Measurements from ENCODE around the gene LRFN5.

The LRFN5 gene

DNA sequence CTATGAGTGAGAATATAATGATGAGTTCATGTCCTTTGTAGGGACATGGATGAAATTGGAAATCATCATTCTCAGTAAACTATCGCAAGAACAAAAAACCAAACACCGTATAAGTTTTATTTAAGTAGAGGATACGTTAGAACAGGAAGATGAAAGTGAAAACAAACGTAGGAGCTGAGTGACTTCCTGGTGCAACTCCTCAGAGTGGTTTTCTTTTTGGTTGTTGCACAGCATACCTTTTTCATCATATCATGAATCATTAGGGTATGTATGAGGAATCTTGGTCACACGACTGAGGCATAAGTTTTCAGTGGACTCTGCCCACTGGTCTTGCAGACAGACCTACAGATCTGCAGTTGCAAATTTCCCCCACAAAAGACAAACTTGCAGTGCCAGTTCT lies 199.0 kb downstream of the LRFN5 start:
- Histone ChIP-seq H3K9me3 (ENCODE audit: low read length) (no peaks in the 10 kb centered on the region), H3K36me3 (ENCODE audit: insufficient read depth, low read length) (no peaks in the 10 kb centered on the region), H3K27ac (ENCODE audit: low read depth, low read length) (no peak overlapping the region)

GRCh38 chr14:41806366-41806975 lies 199.8 kb downstream of the LRFN5 start:
- no peak overlapping the region for H3K9ac ChIP-seq (ENCODE audit: low read length)
- H3K4me1 ChIP-seq (ENCODE audit: insufficient read depth, low read length), result no peaks in the 10 kb centered on the region
- no peak overlapping the region for H3K4me3 ChIP-seq (ENCODE audit: low read depth in 1 of 2, low read length in 2 of 2)
- no peak overlapping the region for H3K27ac ChIP-seq (ENCODE audit: low read depth, low read length)
- H3K27me3 ChIP-seq (ENCODE audit: control insufficient read depth in 1 of 2, insufficient read depth in 2 of 2, low read length in 2 of 2), result no peaks in the 10 kb centered on the region
- no peaks in the 10 kb centered on the region for H3K9me3 ChIP-seq (ENCODE audit: low read length)
- no peaks in the 10 kb centered on the region for H3K36me3 ChIP-seq (ENCODE audit: insufficient read depth, low read length)

More for the DNA sequence above, 199.0 kb downstream of the LRFN5 start:
- Histone ChIP-seq H3K27me3 (ENCODE audit: control insufficient read depth in 1 of 2, insufficient read depth in 2 of 2, low read length in 2 of 2) (no peaks in the 10 kb centered on the region), H3K4me1 (ENCODE audit: insufficient read depth, low read length) (no peaks in the 10 kb centered on the region), H3K4me3 (ENCODE audit: low read depth in 1 of 2, low read length in 2 of 2) (no peak overlapping the region), H3K9ac (ENCODE audit: low read length) (no peak overlapping the region)

DNA sequence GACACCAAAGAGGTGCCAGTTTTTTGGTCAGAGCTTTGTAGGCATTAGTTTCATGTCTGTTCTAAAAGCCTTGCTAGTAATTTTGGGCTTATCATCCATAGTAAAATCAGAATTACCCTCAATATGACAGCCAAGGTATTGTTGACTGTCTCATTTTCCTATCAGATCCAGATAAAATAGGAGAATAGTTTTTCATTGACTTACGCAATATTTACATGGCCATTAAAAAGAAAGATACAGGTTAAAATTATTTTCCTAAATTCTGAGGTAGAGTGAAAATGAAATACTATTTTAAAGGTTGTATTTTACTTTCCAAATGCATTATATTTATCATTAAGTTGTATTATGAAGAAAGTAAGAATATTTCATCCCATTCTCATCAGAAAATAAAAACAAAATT lies 203.7 kb downstream of the LRFN5 start:
- Histone ChIP-seq H3K4me3 (ENCODE audit: low read depth in 1 of 2, low read length in 2 of 2) (no peak overlapping the region), H3K9ac (ENCODE audit: low read length) (no peak overlapping the region), H3K27ac (ENCODE audit: low read depth, low read length) (no peak overlapping the region), H3K9me3 (ENCODE audit: low read length) (no peaks in the 10 kb centered on the region), H3K36me3 (ENCODE audit: insufficient read depth, low read length) (no peaks in the 10 kb centered on the region), H3K4me1 (ENCODE audit: insufficient read depth, low read length) (no peaks in the 10 kb centered on the region), H3K27me3 (ENCODE audit: control insufficient read depth in 1 of 2, insufficient read depth in 2 of 2, low read length in 2 of 2) (no peaks in the 10 kb centered on the region)

- H3K36me3 ChIP-seq (ENCODE audit: insufficient read depth, low read length), result no peaks in the 10 kb centered on the region
- H3K4me3 ChIP-seq (ENCODE audit: low read depth in 1 of 2, low read length in 2 of 2), result no peak overlapping the region
- H3K9ac ChIP-seq (ENCODE audit: low read length), result no peak overlapping the region
- H3K27me3 ChIP-seq (ENCODE audit: control insufficient read depth in 1 of 2, insufficient read depth in 2 of 2, low read length in 2 of 2), result no peaks in the 10 kb centered on the region
- H3K9me3 ChIP-seq (ENCODE audit: low read length), result no peaks in the 10 kb centered on the region
- H3K4me1 ChIP-seq (ENCODE audit: insufficient read depth, low read length), result no peaks in the 10 kb centered on the region
- no peak overlapping the region for H3K27ac ChIP-seq (ENCODE audit: low read depth, low read length)
Measured at GRCh38 chr14:41817626-41818025, 210.9 kb downstream of the LRFN5 start.

- Histone ChIP-seq H3K27ac (ENCODE audit: low read depth, low read length) (no peak overlapping the region), H3K9ac (ENCODE audit: low read length) (no peak overlapping the region), H3K4me3 (ENCODE audit: low read depth in 1 of 2, low read length in 2 of 2) (no peak overlapping the region), H3K9me3 (ENCODE audit: low read length) (peaks cover 8% of the 10 kb centered on the region), H3K27me3 (ENCODE audit: control insufficient read depth in 1 of 2, insufficient read depth in 2 of 2, low read length in 2 of 2) (no peaks in the 10 kb centered on the region), H3K36me3 (ENCODE audit: insufficient read depth, low read length) (no peaks in the 10 kb centered on the region), H3K4me1 (ENCODE audit: insufficient read depth, low read length) (no peaks in the 10 kb centered on the region)
Measured at GRCh38 chr14:41824441-41824840, 217.8 kb downstream of the LRFN5 start.

GRCh38 chr14:41825622-41826021 lies 218.9 kb downstream of the LRFN5 start:
- H3K4me1 ChIP-seq (ENCODE audit: insufficient read depth, low read length), result no peaks in the 10 kb centered on the region
- no peaks in the 10 kb centered on the region for H3K27me3 ChIP-seq (ENCODE audit: control insufficient read depth in 1 of 2, insufficient read depth in 2 of 2, low read length in 2 of 2)
- no peak overlapping the region for H3K27ac ChIP-seq (ENCODE audit: low read depth, low read length)
- H3K9me3 ChIP-seq (ENCODE audit: low read length), result peaks cover 8% of the 10 kb centered on the region
- H3K9ac ChIP-seq (ENCODE audit: low read length), result no peak overlapping the region
- no peak overlapping the region for H3K4me3 ChIP-seq (ENCODE audit: low read depth in 1 of 2, low read length in 2 of 2)
- H3K36me3 ChIP-seq (ENCODE audit: insufficient read depth, low read length), result no peaks in the 10 kb centered on the region

GRCh38 chr14:41830714-41831406 lies 224.2 kb downstream of the LRFN5 start:
- H3K27ac ChIP-seq (ENCODE audit: low read depth, low read length), result no peak overlapping the region
- no peak overlapping the region for H3K9ac ChIP-seq (ENCODE audit: low read length)
- no peaks in the 10 kb centered on the region for H3K36me3 ChIP-seq (ENCODE audit: insufficient read depth, low read length)
- H3K9me3 ChIP-seq (ENCODE audit: low read length), result no peaks in the 10 kb centered on the region
- H3K4me1 ChIP-seq (ENCODE audit: insufficient read depth, low read length), result no peaks in the 10 kb centered on the region
- no peak overlapping the region for H3K4me3 ChIP-seq (ENCODE audit: low read depth in 1 of 2, low read length in 2 of 2)
- no peaks in the 10 kb centered on the region for H3K27me3 ChIP-seq (ENCODE audit: control insufficient read depth in 1 of 2, insufficient read depth in 2 of 2, low read length in 2 of 2)

- no peaks in the 10 kb centered on the region for H3K27me3 ChIP-seq (ENCODE audit: control insufficient read depth in 1 of 2, insufficient read depth in 2 of 2, low read length in 2 of 2)
- H3K4me1 ChIP-seq (ENCODE audit: insufficient read depth, low read length), result no peaks in the 10 kb centered on the region
- H3K9me3 ChIP-seq (ENCODE audit: low read length), result no peaks in the 10 kb centered on the region
- H3K27ac ChIP-seq (ENCODE audit: low read depth, low read length), result no peak overlapping the region
- no peak overlapping the region for H3K4me3 ChIP-seq (ENCODE audit: low read depth in 1 of 2, low read length in 2 of 2)
- no peak overlapping the region for H3K9ac ChIP-seq (ENCODE audit: low read length)
- H3K36me3 ChIP-seq (ENCODE audit: insufficient read depth, low read length), result no peaks in the 10 kb centered on the region
Measured at GRCh38 chr14:41839661-41840060, 233.0 kb downstream of the LRFN5 start.

DNA sequence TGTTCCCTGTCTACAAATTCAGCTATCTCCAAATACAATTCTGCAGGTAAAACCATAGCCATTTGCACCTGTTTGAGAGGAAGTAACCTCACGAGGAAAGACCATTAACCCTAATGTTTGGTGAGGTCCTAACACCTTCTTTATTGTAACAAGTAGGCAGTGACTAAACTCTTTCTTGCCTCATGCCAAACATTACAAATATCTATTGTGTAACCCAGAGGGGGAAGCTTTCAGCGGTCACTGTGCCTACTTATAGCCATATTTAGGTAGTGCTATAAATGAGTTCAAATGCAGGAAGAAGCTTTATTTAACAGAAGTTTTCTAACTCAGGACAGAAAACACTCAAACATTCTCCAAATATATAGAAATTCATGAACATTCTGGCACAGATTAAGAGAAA lies 252.7 kb downstream of the LRFN5 start:
- no peaks in the 10 kb centered on the region for H3K27me3 ChIP-seq (ENCODE audit: control insufficient read depth in 1 of 2, insufficient read depth in 2 of 2, low read length in 2 of 2)

DNA sequence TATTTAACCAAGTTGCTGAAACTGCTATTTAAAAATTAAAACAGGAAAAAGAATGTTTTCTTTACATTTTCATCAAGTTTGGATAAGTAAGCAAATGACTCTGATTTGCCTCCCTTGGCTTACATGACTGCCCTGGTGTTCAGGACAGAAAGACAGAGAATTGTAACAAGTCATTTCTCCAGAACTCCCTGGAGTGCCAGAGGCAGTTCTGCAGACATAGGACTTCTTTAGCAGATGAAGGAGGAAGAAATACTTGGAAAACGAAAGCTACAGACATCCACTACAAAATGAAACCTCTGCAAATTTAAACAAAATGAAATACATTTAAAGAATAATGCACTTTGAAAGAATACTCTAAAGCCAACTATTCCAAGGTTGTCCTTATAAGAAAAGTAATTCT lies 253.9 kb downstream of the LRFN5 start:
- H3K4me1 ChIP-seq (ENCODE audit: insufficient read depth, low read length), result peaks cover 5% of the 10 kb centered on the region

More for the DNA sequence above, 252.7 kb downstream of the LRFN5 start:
- no peaks in the 10 kb centered on the region for H3K36me3 ChIP-seq (ENCODE audit: insufficient read depth, low read length)
- no peak overlapping the region for H3K4me3 ChIP-seq (ENCODE audit: low read depth in 1 of 2, low read length in 2 of 2)
- H3K9me3 ChIP-seq (ENCODE audit: low read length), result no peaks in the 10 kb centered on the region
- no peak overlapping the region for H3K27ac ChIP-seq (ENCODE audit: low read depth, low read length)
- H3K9ac ChIP-seq (ENCODE audit: low read length), result no peak overlapping the region
- peaks cover 5% of the 10 kb centered on the region for H3K4me1 ChIP-seq (ENCODE audit: insufficient read depth, low read length)

DNA sequence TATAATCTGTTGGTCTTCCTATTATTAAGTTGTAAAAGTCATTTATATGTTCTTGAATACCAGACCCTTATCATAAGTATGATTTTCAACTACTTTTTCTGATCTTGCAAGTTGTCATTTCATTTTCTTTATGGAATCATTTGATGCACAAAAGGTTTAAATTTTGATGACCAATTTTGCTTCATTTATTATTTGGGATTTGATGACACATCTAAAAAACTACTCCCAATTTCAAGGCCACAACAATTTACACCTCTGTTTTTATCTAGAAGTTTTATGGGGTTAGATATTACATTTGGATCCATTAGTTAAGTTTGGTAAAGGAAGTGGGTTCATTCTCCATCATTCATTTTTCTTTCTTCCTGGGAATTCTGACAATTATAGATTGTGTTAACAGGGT lies 259.2 kb downstream of the LRFN5 start:
- H3K9me3 ChIP-seq (ENCODE audit: low read length), result no peaks in the 10 kb centered on the region
- H3K36me3 ChIP-seq (ENCODE audit: insufficient read depth, low read length), result no peaks in the 10 kb centered on the region
- no peak overlapping the region for H3K4me3 ChIP-seq (ENCODE audit: low read depth in 1 of 2, low read length in 2 of 2)
- no peak overlapping the region for H3K27ac ChIP-seq (ENCODE audit: low read depth, low read length)
- H3K9ac ChIP-seq (ENCODE audit: low read length), result no peak overlapping the region
- H3K27me3 ChIP-seq (ENCODE audit: control insufficient read depth in 1 of 2, insufficient read depth in 2 of 2, low read length in 2 of 2), result no peaks in the 10 kb centered on the region
- H3K4me1 ChIP-seq (ENCODE audit: insufficient read depth, low read length), result peaks cover 5% of the 10 kb centered on the region

More for the DNA sequence above, 253.9 kb downstream of the LRFN5 start:
- H3K4me3 ChIP-seq (ENCODE audit: low read depth in 1 of 2, low read length in 2 of 2), result no peak overlapping the region
- H3K27ac ChIP-seq (ENCODE audit: low read depth, low read length), result no peak overlapping the region
- H3K27me3 ChIP-seq (ENCODE audit: control insufficient read depth in 1 of 2, insufficient read depth in 2 of 2, low read length in 2 of 2), result no peaks in the 10 kb centered on the region
- H3K9me3 ChIP-seq (ENCODE audit: low read length), result no peaks in the 10 kb centered on the region
- H3K36me3 ChIP-seq (ENCODE audit: insufficient read depth, low read length), result no peaks in the 10 kb centered on the region
- no peak overlapping the region for H3K9ac ChIP-seq (ENCODE audit: low read length)

DNA sequence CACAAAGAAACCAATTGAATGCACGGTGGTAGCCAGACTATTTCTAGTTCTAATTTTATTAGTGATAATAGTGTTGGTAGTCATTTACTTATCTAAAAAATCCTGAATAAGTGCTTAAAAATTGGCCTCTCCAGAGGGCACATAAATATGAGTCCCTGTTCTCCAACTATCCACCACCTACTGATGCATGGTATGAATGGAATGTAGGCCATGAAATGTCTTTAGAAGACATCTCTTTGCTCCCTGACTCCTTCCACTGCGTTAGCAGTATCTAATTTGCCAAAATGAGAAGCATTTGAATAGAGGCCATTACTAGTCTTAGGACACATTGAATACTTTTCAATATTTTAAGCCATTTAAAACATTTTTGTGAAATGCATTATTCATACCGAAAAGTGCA lies 261.7 kb downstream of the LRFN5 start:
- no peaks in the 10 kb centered on the region for H3K4me1 ChIP-seq (ENCODE audit: insufficient read depth, low read length)
- no peaks in the 10 kb centered on the region for H3K36me3 ChIP-seq (ENCODE audit: insufficient read depth, low read length)
- no peak overlapping the region for H3K4me3 ChIP-seq (ENCODE audit: low read depth in 1 of 2, low read length in 2 of 2)
- H3K27me3 ChIP-seq (ENCODE audit: control insufficient read depth in 1 of 2, insufficient read depth in 2 of 2, low read length in 2 of 2), result no peaks in the 10 kb centered on the region
- H3K9me3 ChIP-seq (ENCODE audit: low read length), result no peaks in the 10 kb centered on the region
- H3K27ac ChIP-seq (ENCODE audit: low read depth, low read length), result no peak overlapping the region
- no peak overlapping the region for H3K9ac ChIP-seq (ENCODE audit: low read length)

Data from muscle layer of colon (tissue), 2 donors.